Body of pancreas (tissue), 4 donors: ENCODE data around the gene CCDC93.
"Not testable (repeated sequence)": the region's sequence is repeated elsewhere in the genome, so short reads cannot be mapped to it uniquely, and the experiment has no call there.

Experiments
- CTCF ChIP-seq, 7 experiments: fragments of 450-650 bp in 4 of 7; fragments of 200-600 bp in 3 of 7; sonication (generic) in 3 of 7; IDR thresholded peaks; one replicate each; pipeline ENCODE4 v1.5.1; 2016 to 2019; ENCODE audit warnings: antibody characterized with exemption in 7 of 7
- POLR2A ChIP-seq, 3 donors: fragments of 450-650 bp; IDR thresholded peaks; one replicate each; pipeline ENCODE4 v1.6.1; 2016; ENCODE audit warnings: antibody characterized with exemption in 3 of 3, mild to moderate bottlenecking in 2 of 3

DNA sequence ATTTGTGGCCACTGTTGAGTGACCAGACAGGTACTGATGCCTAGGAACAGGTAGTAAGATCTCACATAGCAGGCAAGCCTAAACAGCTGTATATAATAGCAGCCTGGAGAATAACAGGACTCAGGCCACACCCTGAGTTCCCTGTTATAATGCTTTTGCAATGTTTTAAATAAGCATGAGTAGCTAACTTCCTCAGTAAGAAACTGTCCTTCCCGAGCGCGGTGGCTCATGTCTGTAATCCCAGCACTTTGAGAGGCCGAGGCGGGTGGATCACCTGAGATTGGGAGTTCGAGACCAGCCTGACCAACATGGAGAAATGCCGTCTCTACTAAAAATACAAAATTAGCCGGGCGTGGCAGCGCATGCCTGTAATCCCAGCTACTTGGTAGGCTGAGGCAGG, 1.9 kb upstream of the CCDC93 start:
- TF ChIP-seq CTCF, POLR2A (IDR thresholded peaks at IDR 0.05): not testable (repeated sequence)
